Hepatocyte (in vitro differentiated cells): ENCODE data around the gene SEC61A1. TPM values are rescaled to one million over a fixed set of nuclear protein-coding genes. Genes with fewer than 3 reads are reported as not detected.

Source experiments
- DNase-seq: peaks from one replicate; pipeline ENCODE4 v3.0.0-alpha.2; 2016; ENCODE audit warnings: low spot score
- H2AFZ ChIP-seq: fragments of 200-600 bp; sonication (generic); 2 replicates; pipeline ENCODE4 v1.6.0; 2016; ENCODE audit warnings: antibody characterized with exemption, mild to moderate bottlenecking
- H3K27ac ChIP-seq: fragments of 200-600 bp; sonication (generic); 2 replicates; pipeline ENCODE4 v1.5.1; 2016; ENCODE audit warnings: mild to moderate bottlenecking
- H3K27me3 ChIP-seq: fragments of 200-600 bp; sonication (generic); 2 replicates; pipeline ENCODE4 v1.6.1; 2016
- H3K36me3 ChIP-seq: fragments of 200-600 bp; sonication (generic); replicated peaks from 2 replicates; pipeline ENCODE4 v1.5.1; 2016; ENCODE audit warnings: low read depth; ENCODE audit not compliant: insufficient read depth
- H3K4me1 ChIP-seq: fragments of 200-600 bp; sonication (generic); 2 replicates; pipeline ENCODE4 v1.5.1; 2016; ENCODE audit warnings: mild to moderate bottlenecking, moderate library complexity; ENCODE audit not compliant: insufficient read depth
- H3K4me2 ChIP-seq: fragments of 200-600 bp; sonication (generic); 2 replicates; pipeline ENCODE4 v1.6.0; 2016
- H3K4me3 ChIP-seq: fragments of 200-600 bp; sonication (generic); 2 replicates; pipeline ENCODE4 v1.5.1; 2016; ENCODE audit warnings: mild to moderate bottlenecking
- H3K79me2 ChIP-seq: fragments of 200-600 bp; sonication (generic); 2 replicates; pipeline ENCODE4 v1.6.0; 2017; ENCODE audit warnings: mild to moderate bottlenecking
- H3K9me2 ChIP-seq: fragments of 200-600 bp; sonication (generic); replicated peaks from 2 replicates; pipeline ENCODE4 v1.6.0; 2017; ENCODE audit warnings: mild to moderate bottlenecking; ENCODE audit not compliant: insufficient read depth
- H3K9me3 ChIP-seq: fragments of 200-600 bp; sonication (generic); 2 replicates; pipeline ENCODE4 v1.5.1; 2016; ENCODE audit warnings: low read depth, mild to moderate bottlenecking
- H4K20me1 ChIP-seq: fragments of 200-600 bp; sonication (generic); 2 replicates; pipeline ENCODE4 v1.6.0; 2016; ENCODE audit warnings: mild to moderate bottlenecking; ENCODE audit not compliant: insufficient read depth, poor library complexity, severe bottlenecking
- CTCF ChIP-seq: fragments of 200-600 bp; sonication (generic); IDR thresholded peaks from 2 replicates; pipeline ENCODE4 v1.5.1; 2016; ENCODE audit warnings: antibody characterized with exemption, mild to moderate bottlenecking; ENCODE audit not compliant: poor library complexity
- EZH2 ChIP-seq: fragments of 200-600 bp; sonication (generic); IDR thresholded peaks from 2 replicates; pipeline ENCODE4 v1.6.1; 2016; ENCODE audit warnings: antibody characterized with exemption, mild to moderate bottlenecking, borderline replicate concordance
- EZH2phosphoT487 ChIP-seq: fragments of 200-600 bp; sonication (generic); IDR thresholded peaks from one replicate; pipeline ENCODE4 v1.6.1; 2018; ENCODE audit warnings: antibody characterized with exemption, mild to moderate bottlenecking, low read depth, moderate library complexity; ENCODE audit not compliant: unreplicated experiment, severe bottlenecking
- WGBS: methylation state at CpG from one replicate; pipeline ENCODE4 v1.1.6; 2016; ENCODE audit warnings: low lambda C conversion rate; ENCODE audit errors: missing lambda C conversion rate; 5-methylcytosine and 5-hydroxymethylcytosine counted together
- polyA plus RNA-seq: library from polyadenylated mRNA; unstranded; fragments of >200 nt; fragmentation: Nextera tagmentation; extraction: Ambion mirVana; gene quantifications from 2 replicates; pipeline ENCODE4 v1.2.1, GENCODE V29; 2016
- small RNA-seq: library from RNA; depleted of rRNA; stranded (forward); fragments of <200 nt; gene quantifications from one replicate; pipeline ENCODE3, GENCODE V24; 2014
- total RNA-seq: library from RNA; depleted of rRNA; stranded (reverse); fragments of >200 nt; gene quantifications from 2 replicates; pipeline ENCODE4 v1.2.3, GENCODE V29; 2014

The SEC61A1 gene
- total and polyA plus RNA-seq, 2 experiments from 2014 or later = 268 to 299 TPM

GRCh38 chr3:128111147-128111546 lies 58.9 kb downstream of the SEC61A1 start:
- no peaks in the 10 kb centered on the region for H3K27me3 ChIP-seq
- no peak for DNase-seq
- WGBS = 98% methylated on average over 4 of the region's 5 CpGs
- H3K4me2 ChIP-seq = no peak overlapping the region
- H3K36me3 ChIP-seq = no peaks in the 10 kb centered on the region
- no peaks in the 10 kb centered on the region for H4K20me1 ChIP-seq
- H3K4me3 ChIP-seq = no peak overlapping the region
- TF ChIP-seq CTCF (no peak), EZH2 (no peak), EZH2phosphoT487 (no peak)
- H2AFZ ChIP-seq = no peak overlapping the region
- no peaks in the 10 kb centered on the region for H3K9me2 ChIP-seq
- H3K79me2 ChIP-seq = peaks cover 4% of the 10 kb centered on the region
- no peak overlapping the region for H3K27ac ChIP-seq
- H3K9me3 ChIP-seq = no peaks in the 10 kb centered on the region
- no peaks in the 10 kb centered on the region for H3K4me1 ChIP-seq

- Histone ChIP-seq H3K4me3 (no peak overlapping the region), H2AFZ (no peak overlapping the region), H3K9me2 (no peaks in the 10 kb centered on the region), H3K36me3 (no peaks in the 10 kb centered on the region), H3K4me1 (no peaks in the 10 kb centered on the region), H3K79me2 (peaks cover 4% of the 10 kb centered on the region), H3K27me3 (no peaks in the 10 kb centered on the region), H3K27ac (no peak overlapping the region), H4K20me1 (no peaks in the 10 kb centered on the region), H3K9me3 (no peaks in the 10 kb centered on the region), H3K4me2 (no peak overlapping the region)
- TF ChIP-seq EZH2phosphoT487 (no peak), EZH2 (no peak), CTCF (no peak)
- 88% methylated on average over 7 of the region's 7 CpGs for WGBS
- DNase-seq = peak; percentile 39
These were observed 60.2 kb downstream of the SEC61A1 start for GRCh38 chr3:128112357-128112968.

GRCh38 chr3:128113817-128114794 lies 61.9 kb downstream of the SEC61A1 start:
- Histone ChIP-seq H3K4me1 (no peaks in the 10 kb centered on the region), H2AFZ (no peak overlapping the region), H3K4me2 (no peak overlapping the region), H3K9me3 (no peaks in the 10 kb centered on the region), H3K4me3 (no peak overlapping the region), H3K9me2 (no peaks in the 10 kb centered on the region), H3K79me2 (peaks cover 6% of the 10 kb centered on the region), H3K36me3 (no peaks in the 10 kb centered on the region), H3K27ac (no peak overlapping the region), H4K20me1 (no peaks in the 10 kb centered on the region), H3K27me3 (no peaks in the 10 kb centered on the region)
- TF ChIP-seq EZH2 (no peak), EZH2phosphoT487 (no peak), CTCF (no peak)
- no peak for DNase-seq
- WGBS = 88% methylated on average over 9 of the region's 9 CpGs

Small RNAs within 50 kb of the gene (small RNA-seq; reads per million reads assigned to genes)
- gene RNU2-37P = not detected

Other genes with a start within 250 kb of the SEC61A1 start
- 5.4 and 7.3 TPM in 2 replicates for gene MGLL, start 229.9 kb upstream of the SEC61A1 start, total RNA-seq
- 19.5 and 21.4 TPM in 2 replicates for gene MGLL, start 229.9 kb upstream of the SEC61A1 start, polyA plus RNA-seq
- gene KBTBD12, start 137.2 kb upstream of the SEC61A1 start, total RNA-seq = 0.07 TPM in 1 of 2 replicates, not detected in the other
- gene KBTBD12, start 137.2 kb upstream of the SEC61A1 start, polyA plus RNA-seq = not detected in 2 replicates
- 29.7 and 29.9 TPM in 2 replicates for gene RUVBL1, start 71.4 kb downstream of the SEC61A1 start, total RNA-seq
- 33.5 and 37.2 TPM in 2 replicates for gene RUVBL1, start 71.4 kb downstream of the SEC61A1 start, polyA plus RNA-seq
- gene EEFSEC, start 101.0 kb downstream of the SEC61A1 start, total RNA-seq = 9.2 and 9.8 TPM in 2 replicates
- 16.4 and 17.5 TPM in 2 replicates for gene EEFSEC, start 101.0 kb downstream of the SEC61A1 start, polyA plus RNA-seq